Natural killer cell (primary cell): Measurements from ENCODE around the gene AGMAT. TPM values are rescaled to one million over a fixed set of nuclear protein-coding genes. Genes with fewer than 3 reads are reported as not detected.
A peak's percentile ranks its signal among the peaks of the same experiment; 100 is the strongest.

ENCODE experiments used
- ATAC-seq, 3 donors: fragments of 150-1000 bp in 2 of 3; fragments of 200-7000 bp in 1 of 3; cut with Tn5 transposase; 1 replicate in 1 of 3; 2 replicates in 2 of 3; pipeline ENCODE4 v1.10.0; 2021; ENCODE audit warnings: mild to moderate bottlenecking in 2 of 3, moderate library complexity in 2 of 3
- DNase-seq, 2 donors: peaks; one replicate each; pipeline versions ENCODE4 v3.0.0 to v3.0.0-alpha.2; 2013 to 2021; ENCODE audit warnings: mixed read lengths in 1 of 2
- H3K27ac ChIP-seq: one replicate; pipeline ENCODE4 v1.5.1; 2013; ENCODE audit warnings: mild to moderate bottlenecking, low read length
- H3K27me3 ChIP-seq: one replicate; pipeline ENCODE4 v1.6.1; 2013; ENCODE audit warnings: low read length; ENCODE audit not compliant: control insufficient read depth, insufficient read depth
- H3K36me3 ChIP-seq: one replicate; pipeline ENCODE4 v1.6.1; 2013; ENCODE audit warnings: low read length; ENCODE audit not compliant: control insufficient read depth, insufficient read depth
- H3K4me1 ChIP-seq: one replicate; pipeline ENCODE4 v1.6.1; 2013; ENCODE audit warnings: low read length; ENCODE audit not compliant: control insufficient read depth, insufficient read depth
- H3K4me3 ChIP-seq: one replicate; pipeline ENCODE4 v1.5.1; 2013; ENCODE audit warnings: low read length
- H3K9me3 ChIP-seq: one replicate; pipeline ENCODE4 v1.6.1; 2013; ENCODE audit warnings: low read length; ENCODE audit not compliant: control insufficient read depth, insufficient read depth
- H3K27ac Mint-ChIP-seq, 2 donors: one replicate each; pipeline ENCODE4 v1.8.0; 2022; ENCODE audit warnings: mild to moderate bottlenecking in 2 of 2, mixed read lengths in 2 of 2, moderate library complexity in 1 of 2
- H3K27me3 Mint-ChIP-seq, 2 donors: one replicate each; pipeline ENCODE4 v1.8.0; 2022; ENCODE audit warnings: low read depth in 2 of 2, mixed read lengths in 2 of 2
- H3K36me3 Mint-ChIP-seq: one replicate; pipeline ENCODE4 v1.8.0; 2022; ENCODE audit warnings: mixed read lengths
- H3K4me1 Mint-ChIP-seq, 2 donors: one replicate each; pipeline ENCODE4 v1.8.0; 2022; ENCODE audit warnings: mixed read lengths in 2 of 2
- H3K4me3 Mint-ChIP-seq: one replicate; pipeline ENCODE4 v1.8.0; 2022; ENCODE audit warnings: mild to moderate bottlenecking, moderate library complexity, mixed read lengths
- H3K9me3 Mint-ChIP-seq, 2 donors: one replicate each; pipeline ENCODE4 v1.8.0; 2022; ENCODE audit warnings: mixed read lengths in 2 of 2
- WGBS: methylation state at CpG from one replicate; pipeline ENCODE4 v1.1.7; 2013; ENCODE audit warnings: missing lambda C conversion rate; ENCODE audit not compliant: insufficient coverage; 5-methylcytosine and 5-hydroxymethylcytosine counted together
- intact Hi-C: fragments of 100-400 bp; cut with micrococcal nuclease; formaldehyde crosslinking; loops from one replicate; pipeline ENCODE4 v1.14.2; 2022
- total RNA-seq, 4 donors: library from RNA; stranded (reverse); fragments of 120-200 nt in 1 of 4; gene quantifications; one replicate each; pipeline versions ENCODE4 v1.2.3 to v1.2.4, GENCODE V29; 2013 to 2022
- TF ChIP-seq, protein P1 (sequence below): fragments of 200-600 bp; IDR thresholded peaks from one replicate; pipeline ENCODE4 v1.8.0; 2022; ENCODE audit warnings: antibody characterized with exemption

AGMAT gene
- total RNA-seq, 3 donors from 2014 or later (not counting 1 experiment from before 2014, with no cell fraction given) = 0.42 to 0.66 (median 0.65) TPM

- 89% methylated on average over 4 of the region's 4 CpGs for WGBS
- peak in 1 of 2 donors; percentile 40 for DNase-seq
Observed at GRCh38 chr1:15577691-15578090, 7.2 kb downstream of the AGMAT start.

GRCh38 chr1:15575549-15576150 lies 9.2 kb downstream of the AGMAT start:
- H3K4me3 Mint-ChIP-seq = no peak overlapping the region
- H3K9me3 Mint-ChIP-seq = no peaks in the 10 kb centered on the region
- 100% methylated on average over 3 of the region's 7 CpGs for WGBS
- intact Hi-C loops = no loop called here
- ATAC-seq (no peak), DNase-seq (no peak)
- H3K36me3 Mint-ChIP-seq = no peaks in the 10 kb centered on the region
- peaks cover 5% of the 10 kb centered on the region for H3K36me3 ChIP-seq
- H3K27ac Mint-ChIP-seq = no peak overlapping the region
- H3K27me3 Mint-ChIP-seq = no peaks in the 10 kb centered on the region
- no peaks in the 10 kb centered on the region for H3K9me3 ChIP-seq
- TF ChIP-seq, protein P1, sequence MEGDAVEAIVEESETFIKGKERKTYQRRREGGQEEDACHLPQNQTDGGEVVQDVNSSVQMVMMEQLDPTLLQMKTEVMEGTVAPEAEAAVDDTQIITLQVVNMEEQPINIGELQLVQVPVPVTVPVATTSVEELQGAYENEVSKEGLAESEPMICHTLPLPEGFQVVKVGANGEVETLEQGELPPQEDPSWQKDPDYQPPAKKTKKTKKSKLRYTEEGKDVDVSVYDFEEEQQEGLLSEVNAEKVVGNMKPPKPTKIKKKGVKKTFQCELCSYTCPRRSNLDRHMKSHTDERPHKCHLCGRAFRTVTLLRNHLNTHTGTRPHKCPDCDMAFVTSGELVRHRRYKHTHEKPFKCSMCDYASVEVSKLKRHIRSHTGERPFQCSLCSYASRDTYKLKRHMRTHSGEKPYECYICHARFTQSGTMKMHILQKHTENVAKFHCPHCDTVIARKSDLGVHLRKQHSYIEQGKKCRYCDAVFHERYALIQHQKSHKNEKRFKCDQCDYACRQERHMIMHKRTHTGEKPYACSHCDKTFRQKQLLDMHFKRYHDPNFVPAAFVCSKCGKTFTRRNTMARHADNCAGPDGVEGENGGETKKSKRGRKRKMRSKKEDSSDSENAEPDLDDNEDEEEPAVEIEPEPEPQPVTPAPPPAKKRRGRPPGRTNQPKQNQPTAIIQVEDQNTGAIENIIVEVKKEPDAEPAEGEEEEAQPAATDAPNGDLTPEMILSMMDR = no peak
- peaks cover 19% of the 10 kb centered on the region for H3K4me1 ChIP-seq
- no peaks in the 10 kb centered on the region for H3K27me3 ChIP-seq
- H3K4me1 Mint-ChIP-seq = peaks cover 9 to 16% of the 10 kb centered on the region in 2 donors
- H3K4me3 ChIP-seq = no peak overlapping the region
- no peak overlapping the region for H3K27ac ChIP-seq

More at GRCh38 chr1:15577691-15578090, 7.2 kb downstream of the AGMAT start:
- Histone ChIP-seq H3K9me3 (no peaks in the 10 kb centered on the region), H3K27me3 (no peaks in the 10 kb centered on the region), H3K36me3 (no peaks in the 10 kb centered on the region), H3K4me3 (no peak overlapping the region), H3K4me1 (peaks cover 19% of the 10 kb centered on the region), H3K27ac (no peak overlapping the region)
- no peak for ATAC-seq
- no peak overlapping the region for H3K27ac Mint-ChIP-seq
- no peaks in the 10 kb centered on the region for H3K9me3 Mint-ChIP-seq
- TF ChIP-seq, protein P1 = no peak
- no peaks in the 10 kb centered on the region for H3K27me3 Mint-ChIP-seq
- intact Hi-C loops = no loop called here
- H3K4me1 Mint-ChIP-seq = peaks cover 9 to 16% of the 10 kb centered on the region in 2 donors
- H3K4me3 Mint-ChIP-seq = no peak overlapping the region
- H3K36me3 Mint-ChIP-seq = no peaks in the 10 kb centered on the region

DNA sequence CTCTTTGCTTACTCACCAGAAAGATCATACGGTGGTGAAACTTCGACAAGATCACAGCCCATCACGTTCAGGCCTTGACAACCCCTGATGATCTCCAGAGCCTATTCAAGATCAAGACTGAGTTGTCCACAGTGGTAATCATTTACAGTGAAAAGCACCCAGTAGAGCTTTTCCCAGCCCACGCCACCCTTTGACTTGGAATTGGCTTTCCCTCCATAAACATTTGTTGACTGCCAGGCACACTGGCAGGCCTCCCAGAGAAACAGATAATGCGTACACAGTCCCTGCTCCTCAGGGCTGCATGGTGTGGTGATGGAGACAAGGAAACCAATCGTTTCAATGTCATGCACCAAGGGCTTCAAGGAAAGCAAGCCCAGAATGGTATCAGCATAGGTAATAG lies 10.1 kb downstream of the AGMAT start:
- Histone ChIP-seq H3K4me1 (peaks cover 14% of the 10 kb centered on the region), H3K27me3 (no peaks in the 10 kb centered on the region), H3K9me3 (no peaks in the 10 kb centered on the region), H3K36me3 (peaks cover 8% of the 10 kb centered on the region), H3K27ac (no peak overlapping the region), H3K4me3 (no peak overlapping the region)
- intact Hi-C loops = no loop called here
- Mint-ChIP-seq H3K36me3 (no peaks in the 10 kb centered on the region), H3K27me3 (no peaks in the 10 kb centered on the region), H3K4me1 (peaks cover 7 to 14% of the 10 kb centered on the region in 2 donors), H3K27ac (no peak overlapping the region), H3K9me3 (no peaks in the 10 kb centered on the region), H3K4me3 (no peak overlapping the region)
- ATAC-seq = no peak
- DNase-seq = no peak
- TF ChIP-seq, protein P1 = no peak
- WGBS = 95% methylated on average over 6 of the region's 6 CpGs

DNA sequence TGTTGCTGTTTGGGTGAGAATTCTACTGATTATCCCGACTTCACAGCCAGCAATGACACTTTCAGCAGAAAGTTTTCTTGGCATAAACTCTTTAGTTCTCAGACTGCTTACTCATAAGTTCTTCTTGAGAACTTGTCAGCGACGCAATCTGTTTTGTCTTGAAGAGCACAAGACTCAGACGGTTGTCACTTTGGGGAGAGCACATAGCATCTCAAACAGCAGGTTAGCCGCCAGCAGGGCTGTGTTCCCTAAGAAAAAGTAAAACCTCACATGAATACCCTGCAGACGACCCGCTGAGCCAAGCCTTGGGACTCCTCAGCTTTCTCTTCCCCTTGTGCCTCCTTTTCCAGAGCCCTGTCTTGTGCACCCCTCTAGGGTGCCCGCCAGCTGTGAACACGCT lies 11.4 kb downstream of the AGMAT start:
- intact Hi-C loops = no loop called here
- H3K27ac Mint-ChIP-seq = no peak overlapping the region
- H3K9me3 Mint-ChIP-seq = no peaks in the 10 kb centered on the region

More for the DNA sequence above, 11.4 kb downstream of the AGMAT start:
- DNase-seq (no peak), ATAC-seq (no peak)
- no peak overlapping the region for H3K4me3 ChIP-seq
- Mint-ChIP-seq H3K36me3 (no peaks in the 10 kb centered on the region), H3K27me3 (no peaks in the 10 kb centered on the region), H3K4me3 (no peak overlapping the region), H3K4me1 (peaks cover 0 to 1% of the 10 kb centered on the region in 2 donors)
- H3K27ac ChIP-seq = no peak overlapping the region
- no peaks in the 10 kb centered on the region for H3K9me3 ChIP-seq
- TF ChIP-seq, protein P1 = no peak
- H3K36me3 ChIP-seq = peaks cover 16% of the 10 kb centered on the region
- WGBS = 94% methylated on average over 8 of the region's 9 CpGs
- H3K27me3 ChIP-seq = no peaks in the 10 kb centered on the region
- H3K4me1 ChIP-seq = peaks cover 1% of the 10 kb centered on the region
